Stimulated activated CD8-positive, alpha-beta memory T cell treated with anti-CD3 and anti-CD28 coated beads, Interleukin-12 subunit alpha, Interleukin-12 subunit beta, amount 100 ng/mL, for 1 hour (primary cell): ENCODE measurements around the gene HOXC12.

Source experiments
- DNase-seq: peaks from one replicate; pipeline ENCODE4 v3.0.0-alpha.2; 2020; ENCODE audit warnings: low read depth

Gene HOXC12

GRCh38 chr12:53983950-53984572 lies 29.4 kb downstream of the HOXC12 start:
- DNase-seq: no peak

DNA sequence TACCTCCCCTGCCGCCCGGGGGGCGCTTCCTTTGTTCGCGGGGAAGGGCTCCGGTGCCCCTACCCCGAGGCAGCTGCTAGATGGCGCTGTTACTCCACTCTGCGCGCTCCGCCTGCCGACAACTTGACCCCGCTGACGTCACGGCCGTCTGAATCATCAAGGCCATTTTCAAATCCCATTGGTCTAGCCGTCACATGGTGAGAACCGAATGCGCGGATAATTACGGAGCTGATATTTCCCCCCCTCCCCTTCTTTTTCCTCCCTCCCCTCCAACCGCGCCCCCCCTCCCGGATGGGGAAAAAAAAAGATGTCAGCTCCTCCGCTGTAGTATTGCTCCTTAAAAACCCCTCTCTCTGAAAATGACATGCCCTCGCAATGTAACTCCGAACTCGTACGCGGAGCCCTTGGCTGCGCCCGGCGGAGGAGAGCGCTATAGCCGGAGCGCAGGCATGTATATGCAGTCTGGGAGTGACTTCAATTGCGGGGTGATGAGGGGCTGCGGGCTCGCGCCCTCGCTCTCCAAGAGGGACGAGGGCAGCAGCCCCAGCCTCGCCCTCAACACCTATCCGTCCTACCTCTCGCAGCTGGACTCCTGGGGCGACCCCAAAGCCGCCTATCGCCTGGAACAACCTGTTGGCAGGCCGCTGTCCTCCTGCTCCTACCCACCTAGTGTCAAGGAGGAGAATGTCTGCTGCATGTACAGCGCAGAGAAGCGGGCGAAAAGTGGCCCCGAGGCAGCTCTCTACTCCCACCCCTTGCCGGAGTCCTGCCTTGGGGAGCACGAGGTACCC lies 30.4 kb downstream of the HOXC12 start, which contains the start of gene HOXC10:
Gene HOXC10 (plus strand): TSS at position 246 of the 791 bp plus-strand sequence. CDS start 114 bp downstream, at position 360.
- DNase-seq: peak; percentile 69

GRCh38 chr12:53985692-53985993 lies 30.9 kb downstream of the HOXC12 start:
- DNase-seq: no peak

DNA sequence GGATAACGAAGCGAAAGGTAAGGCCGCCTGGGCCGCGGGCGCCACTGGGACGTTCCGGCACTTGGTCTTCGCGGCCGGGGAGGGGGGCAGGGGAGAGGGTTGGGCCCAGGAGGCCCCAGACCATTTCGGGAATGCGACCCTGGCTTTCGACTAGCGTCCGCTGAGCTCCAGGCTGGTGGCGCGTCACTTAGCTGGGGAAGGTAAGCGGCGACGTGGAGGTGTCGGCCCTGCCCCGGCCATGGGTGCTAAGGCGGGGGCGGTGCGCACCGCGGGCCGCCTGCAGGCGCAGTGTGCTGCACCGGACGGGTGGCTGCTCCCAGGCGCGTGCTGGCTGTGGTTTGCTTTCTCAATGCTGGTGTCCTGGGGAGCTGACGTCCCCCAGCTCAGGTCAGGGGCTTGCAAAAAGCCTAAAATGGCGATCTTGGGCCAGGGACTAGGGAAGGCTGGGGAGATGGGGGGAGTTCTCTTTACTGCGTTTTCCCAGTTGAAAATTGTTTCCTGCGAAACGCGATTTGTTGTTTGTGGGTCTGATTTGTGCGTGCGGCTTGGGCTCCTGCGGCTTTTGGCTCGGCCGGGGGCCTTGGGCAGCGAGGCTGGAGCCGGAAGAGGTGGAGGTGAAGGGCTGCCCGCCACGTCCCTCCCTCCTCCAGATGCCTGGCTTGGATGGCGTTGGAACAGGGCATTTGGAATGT lies 31.4 kb downstream of the HOXC12 start:
- no peak for DNase-seq

DNA sequence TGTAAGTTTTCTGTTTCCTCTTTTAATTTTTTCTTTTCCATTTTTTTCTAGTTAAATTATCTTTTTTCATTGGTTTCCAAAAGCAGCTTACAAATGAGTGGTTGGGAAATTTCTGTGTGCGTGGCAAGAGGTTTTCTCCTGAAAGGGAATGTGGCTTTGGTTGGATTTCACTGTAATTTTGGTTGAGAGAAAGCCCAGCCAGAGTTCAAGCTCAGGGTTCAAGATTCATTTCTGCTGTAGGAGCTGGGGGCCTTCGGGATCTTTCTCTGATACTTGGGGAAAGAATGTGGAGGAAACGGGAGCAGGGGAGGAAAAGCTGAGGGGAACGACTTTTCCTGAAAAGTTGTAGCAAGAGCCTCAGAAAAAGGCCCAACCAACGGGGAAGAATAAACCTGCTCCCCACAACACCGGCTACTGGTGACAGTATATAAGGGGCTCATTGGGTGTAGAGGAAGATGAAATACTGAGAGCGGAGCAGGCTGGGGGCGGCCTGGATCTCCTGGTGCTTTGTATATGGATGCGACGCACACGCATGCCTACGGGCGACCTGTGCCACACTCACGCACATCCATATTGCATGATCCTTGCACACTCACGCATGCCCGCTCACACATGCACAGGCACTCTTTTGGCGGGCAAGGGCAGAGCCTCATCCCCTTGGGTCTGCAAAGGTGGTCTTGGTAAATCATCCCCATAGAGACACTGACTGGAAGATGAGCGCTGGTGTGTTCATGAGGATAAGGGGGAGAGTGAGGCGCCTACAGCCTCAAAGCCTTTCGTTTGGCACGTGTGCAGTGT lies 32.2 kb downstream of the HOXC12 start:
- no peak for DNase-seq

- no peak for DNase-seq
Observed at GRCh38 chr12:53987787-53988230, 33.1 kb downstream of the HOXC12 start.

DNA sequence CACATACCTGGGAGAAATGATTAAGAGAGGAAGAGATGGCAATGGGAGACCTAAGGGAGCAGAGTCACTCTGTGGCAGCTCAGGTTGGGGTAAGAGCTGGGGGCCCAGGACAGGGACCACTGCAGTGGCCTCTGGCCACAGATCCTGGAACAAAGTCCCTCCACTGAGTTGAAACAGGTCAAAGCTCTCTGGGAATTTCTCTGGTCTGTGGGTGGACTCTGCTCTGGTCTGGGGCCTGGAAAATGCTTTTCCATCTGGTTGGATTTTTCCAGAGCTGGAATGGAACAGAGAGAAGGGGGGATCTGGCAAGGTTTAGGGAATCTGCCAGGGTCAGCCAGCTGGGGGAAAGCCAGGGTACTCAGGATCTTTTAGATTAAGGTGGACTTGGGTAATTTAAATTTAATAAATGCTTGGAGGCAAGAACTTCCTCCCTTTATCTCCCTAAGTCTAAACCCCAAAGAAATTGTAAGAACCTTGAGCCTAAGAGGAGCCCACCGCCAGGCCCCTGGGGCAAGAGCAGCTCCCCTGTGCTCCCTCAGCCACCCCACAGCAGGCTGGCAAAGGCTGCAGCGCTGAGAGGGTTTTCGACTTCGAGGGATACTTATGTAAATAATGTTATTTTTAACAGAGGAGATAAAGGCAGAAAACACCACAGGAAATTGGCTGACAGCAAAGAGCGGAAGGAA lies 34.0 kb downstream of the HOXC12 start:
- DNase-seq: no peak

DNA sequence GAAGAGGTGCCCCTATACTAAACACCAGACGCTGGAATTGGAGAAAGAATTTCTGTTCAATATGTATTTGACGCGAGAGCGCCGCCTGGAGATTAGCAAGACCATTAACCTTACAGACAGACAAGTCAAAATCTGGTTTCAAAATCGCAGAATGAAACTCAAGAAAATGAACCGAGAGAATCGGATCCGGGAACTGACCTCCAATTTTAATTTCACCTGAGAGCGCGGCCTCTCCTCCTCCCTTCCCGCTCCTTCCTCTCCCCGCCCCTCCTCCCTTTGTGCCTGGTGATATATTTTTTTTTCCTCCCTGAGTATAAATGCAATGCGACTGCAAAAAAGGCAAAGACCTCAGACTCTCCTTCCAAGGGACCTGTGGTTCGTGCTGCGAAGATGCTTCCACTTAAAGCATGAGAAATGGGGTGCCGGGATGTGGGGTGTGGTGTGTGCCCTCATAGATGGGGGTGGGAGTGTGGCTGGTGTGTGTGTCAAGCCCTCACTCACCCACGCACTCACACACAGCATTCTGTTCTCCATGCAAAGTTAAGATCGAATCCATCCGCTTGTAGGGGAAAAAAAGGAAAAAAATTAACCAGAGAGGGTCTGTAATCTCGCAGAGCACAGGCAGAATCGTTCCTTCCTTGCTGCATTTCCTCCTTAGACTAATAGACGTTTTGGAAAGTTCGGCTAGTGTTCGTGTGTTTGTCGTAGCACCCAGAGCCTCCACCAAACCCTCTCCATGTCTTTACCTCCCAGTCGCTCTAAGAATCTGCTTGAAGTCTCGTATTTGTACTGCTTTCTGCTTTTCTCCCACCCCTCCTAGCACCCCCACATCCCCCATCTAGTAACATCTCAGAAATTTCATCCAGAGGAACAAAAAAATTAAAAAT lies 34.8 kb downstream of the HOXC12 start:
- no peak for DNase-seq

DNA sequence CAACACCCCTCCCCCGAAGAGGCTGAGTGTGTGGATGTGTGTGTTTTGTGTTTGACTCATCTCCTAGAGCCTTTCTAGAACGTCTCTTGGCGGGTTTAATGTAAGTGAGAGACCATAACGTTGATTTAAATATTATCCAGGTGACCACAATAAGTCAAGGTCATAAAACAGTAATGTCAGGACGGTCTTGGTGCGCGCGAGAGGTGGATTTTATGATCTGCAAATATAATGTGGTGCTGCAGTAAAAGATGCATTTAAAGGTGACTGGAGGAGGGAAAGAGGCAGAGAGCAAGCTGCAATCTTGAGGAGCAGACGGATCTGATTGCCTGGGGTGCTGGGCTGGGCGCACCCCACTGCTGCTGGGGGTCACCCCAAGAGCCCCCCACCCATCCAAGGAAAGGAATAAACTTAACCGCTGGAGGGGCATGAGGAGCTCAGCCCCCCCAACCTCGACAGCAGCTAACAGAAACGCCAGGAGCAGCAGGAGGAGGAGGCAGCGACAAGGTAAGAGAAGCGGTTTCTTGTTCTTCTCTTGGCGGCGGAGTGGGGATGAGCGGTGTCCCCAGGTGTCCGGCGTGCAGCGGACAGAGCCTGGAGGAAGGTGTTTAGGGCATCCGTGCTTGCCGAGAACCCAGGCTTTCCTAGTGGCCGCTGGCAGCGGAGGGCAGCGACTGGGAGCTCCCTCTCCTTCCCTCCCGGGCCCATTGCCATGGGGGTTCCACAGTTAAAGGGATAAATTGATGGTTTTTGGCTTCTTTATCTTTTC lies 35.8 kb downstream of the HOXC12 start:
- no peak for DNase-seq

DNA sequence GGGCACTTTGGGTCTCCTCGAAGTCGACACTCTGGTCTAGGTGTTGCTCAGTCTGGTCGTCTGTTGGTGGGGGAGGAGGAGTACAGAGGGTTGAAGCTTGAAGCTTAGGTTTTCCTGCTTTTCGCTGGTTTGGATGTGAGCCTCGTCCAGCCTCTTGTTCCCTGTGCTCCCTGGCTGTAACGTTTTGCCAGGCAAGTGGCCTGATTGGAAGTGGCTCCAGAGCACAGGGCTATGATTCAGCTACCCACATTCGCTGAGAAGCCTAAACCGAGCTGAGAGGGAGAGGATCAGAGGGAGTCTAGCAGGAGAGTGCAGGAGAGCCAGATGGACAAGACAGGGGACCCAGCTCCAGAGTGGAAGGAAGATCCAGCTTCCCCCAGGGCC lies 36.4 kb downstream of the HOXC12 start:
- no peak for DNase-seq

DNA sequence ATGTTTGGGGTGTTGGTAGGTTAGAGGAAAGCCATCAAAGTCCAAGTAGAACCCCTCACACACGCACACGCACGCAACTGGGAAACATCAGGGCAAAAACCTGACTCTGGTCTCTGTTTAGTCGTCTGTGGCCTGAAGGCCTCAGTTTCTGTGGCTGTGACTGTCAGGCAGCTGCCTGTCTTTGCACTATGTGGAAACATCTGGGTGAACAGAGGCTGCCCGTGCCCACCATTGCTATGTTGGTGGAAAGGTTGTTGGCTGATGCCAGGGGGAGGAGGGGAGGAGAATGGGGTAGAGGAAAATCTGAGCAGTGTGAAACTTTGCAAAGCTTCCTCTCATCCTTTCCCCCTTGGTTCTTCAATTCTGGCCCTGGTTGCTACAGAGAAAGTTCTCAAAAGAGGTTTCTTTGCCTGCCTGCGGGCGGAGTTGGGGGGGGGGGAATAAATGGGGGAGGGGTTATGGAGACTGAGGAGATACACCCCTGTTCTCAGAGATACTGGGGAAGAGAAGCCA lies 37.7 kb downstream of the HOXC12 start:
- no peak for DNase-seq

- DNase-seq: no peak
Observed at GRCh38 chr12:53993162-53994008, 38.7 kb downstream of the HOXC12 start.

GRCh38 chr12:53994009-53994263 lies 39.2 kb downstream of the HOXC12 start:
- DNase-seq: no peak

DNA sequence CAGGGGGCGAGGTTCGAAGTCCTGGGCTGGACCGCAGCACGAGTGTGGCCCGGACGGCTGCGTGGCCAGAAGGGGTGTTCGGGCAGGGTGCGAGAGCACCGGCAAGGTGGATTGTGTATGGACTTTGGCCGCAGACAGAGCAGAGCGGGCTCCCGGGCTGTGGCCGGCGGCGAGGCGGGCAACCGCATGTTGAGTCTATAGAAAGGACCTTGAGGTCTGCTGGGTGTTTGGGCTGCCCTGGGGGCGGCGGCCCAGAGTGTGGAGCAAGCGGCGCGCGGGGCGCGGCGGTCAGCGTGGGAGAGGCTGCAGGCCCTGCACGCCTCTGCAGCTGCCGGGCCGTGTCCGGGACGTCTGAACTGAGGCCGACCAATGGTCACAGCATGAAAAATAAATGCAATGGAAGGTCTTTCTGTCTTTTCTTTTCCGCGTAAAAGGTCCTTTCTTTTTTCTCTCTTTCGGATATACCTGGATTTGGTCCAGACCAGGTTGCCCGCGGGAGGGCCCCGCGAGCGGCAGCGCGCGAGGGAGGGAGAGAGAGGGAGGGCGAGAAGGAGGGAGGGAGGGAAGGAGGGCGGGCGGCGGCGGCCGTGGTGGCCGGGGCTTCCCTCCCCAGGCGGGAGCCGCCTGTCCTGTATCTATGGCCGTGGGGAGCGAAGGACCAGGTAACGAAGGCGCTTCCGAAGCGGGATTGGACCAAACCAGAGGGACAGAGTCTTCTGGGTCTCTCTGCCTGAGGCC lies 39.7 kb downstream of the HOXC12 start:
- no peak for DNase-seq

GRCh38 chr12:53995002-53995377 lies 40.3 kb downstream of the HOXC12 start:
- no peak for DNase-seq

DNA sequence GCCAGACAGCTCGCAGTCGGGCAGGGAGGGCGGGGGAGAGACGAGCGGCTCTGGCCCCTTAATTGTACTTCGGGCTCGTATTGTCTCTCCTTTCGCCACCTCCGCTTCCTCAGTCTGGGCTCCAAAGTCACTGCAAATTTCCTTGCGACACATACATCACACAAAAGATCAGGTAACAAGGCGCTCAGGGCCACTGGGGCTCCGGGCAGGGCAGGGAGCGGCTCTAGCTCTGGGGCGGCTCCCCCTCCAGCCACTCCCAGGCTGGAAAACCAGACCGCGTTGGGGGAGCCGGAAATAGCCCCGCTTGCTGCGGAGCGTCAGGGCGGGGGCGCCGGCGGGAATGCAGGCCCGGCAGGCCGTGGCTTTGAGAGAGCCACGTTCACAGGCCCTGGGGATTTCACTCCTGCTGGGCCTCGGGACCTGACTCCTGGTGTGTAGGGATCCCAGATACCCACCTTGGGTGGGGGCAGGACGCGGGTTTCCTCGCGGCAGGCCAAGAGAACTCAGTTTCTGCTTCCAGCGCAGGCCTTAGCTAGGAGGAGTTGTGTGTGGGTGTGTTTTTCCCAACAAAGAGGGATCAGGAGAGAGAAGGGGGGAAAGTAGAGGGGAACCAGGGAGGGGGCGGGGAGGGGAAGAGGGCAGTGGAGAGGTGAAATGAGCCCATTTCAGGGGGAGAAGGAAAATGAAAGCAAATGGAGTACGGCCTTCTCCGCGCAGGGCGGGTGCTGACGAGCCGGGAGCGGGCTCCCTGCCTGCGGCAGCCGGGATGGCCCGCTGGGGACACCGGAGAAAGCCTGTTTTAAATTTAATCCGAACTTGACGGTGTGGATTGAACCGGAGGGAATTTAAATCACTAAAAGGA lies 40.9 kb downstream of the HOXC12 start:
- DNase-seq: no peak
